Measurements from ENCODE around the gene MYH7. TPM values are rescaled to one million over a fixed set of nuclear protein-coding genes. Genes with fewer than 3 reads are reported as not detected.
A peak's percentile ranks its signal among the peaks of the same experiment; 100 is the strongest.

The MYH7 gene
- polyA plus RNA-seq, 1 donor (not counting 4 experiments of a cell fraction or from before 2014, with no cell fraction given) = not detected

DNA sequence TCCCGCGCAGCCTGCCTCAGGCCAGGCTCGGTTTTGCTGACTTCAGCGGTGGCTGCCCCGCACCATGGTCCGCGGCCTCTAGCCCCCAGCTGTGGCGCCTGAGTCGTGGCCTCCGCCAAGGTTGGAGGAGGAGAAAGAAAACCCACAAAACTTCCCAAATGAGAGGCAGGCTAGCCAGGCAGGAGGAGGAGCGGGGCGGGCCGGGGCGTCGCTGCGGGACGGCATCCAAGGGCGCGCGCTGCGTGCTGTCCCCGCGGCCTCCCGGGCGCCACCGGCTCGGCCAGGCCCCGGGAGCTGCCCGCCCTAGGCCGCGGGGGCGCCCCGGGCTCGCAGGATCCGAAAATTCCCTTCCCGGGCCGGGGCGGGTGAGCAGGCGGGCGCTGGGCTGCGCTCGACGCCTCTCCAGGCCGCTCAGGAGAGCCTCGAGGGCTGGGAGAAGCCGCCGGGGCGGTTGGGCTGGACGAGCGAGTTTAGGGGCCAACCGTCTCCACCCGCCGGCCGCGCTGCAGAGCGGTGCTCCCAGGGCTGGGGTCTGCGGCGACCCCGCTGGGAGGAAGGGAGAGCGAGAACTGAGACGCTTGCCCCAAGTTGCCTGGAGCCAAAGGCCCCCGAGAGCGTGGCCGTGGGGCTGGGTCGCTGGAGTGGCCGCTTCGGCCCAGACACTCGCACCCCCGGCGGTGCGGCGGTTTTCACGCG is 70.3 kb downstream of the MYH7 start, which contains the start of gene EFS:
Gene EFS, minus strand, starts transcription at position 137 of the 696 bp plus-strand sequence. CDS start 147 bp downstream, outside the sequence.
- peak within 1 kb of the TSS; percentile 68 for H3K9ac ChIP-seq (ENCODE audit: control insufficient read depth, extremely low read depth, insufficient read depth, low read length)
- H3K4me1 ChIP-seq (ENCODE audit: control insufficient read depth, extremely low read depth, insufficient read depth, low read length) = peaks cover 21% of the 10 kb centered on the region
- no peak for TF ChIP-seq EZH2 (IDR thresholded peaks at IDR 0.05; ENCODE audit: low read length)
- TF ChIP-seq, protein P1, sequence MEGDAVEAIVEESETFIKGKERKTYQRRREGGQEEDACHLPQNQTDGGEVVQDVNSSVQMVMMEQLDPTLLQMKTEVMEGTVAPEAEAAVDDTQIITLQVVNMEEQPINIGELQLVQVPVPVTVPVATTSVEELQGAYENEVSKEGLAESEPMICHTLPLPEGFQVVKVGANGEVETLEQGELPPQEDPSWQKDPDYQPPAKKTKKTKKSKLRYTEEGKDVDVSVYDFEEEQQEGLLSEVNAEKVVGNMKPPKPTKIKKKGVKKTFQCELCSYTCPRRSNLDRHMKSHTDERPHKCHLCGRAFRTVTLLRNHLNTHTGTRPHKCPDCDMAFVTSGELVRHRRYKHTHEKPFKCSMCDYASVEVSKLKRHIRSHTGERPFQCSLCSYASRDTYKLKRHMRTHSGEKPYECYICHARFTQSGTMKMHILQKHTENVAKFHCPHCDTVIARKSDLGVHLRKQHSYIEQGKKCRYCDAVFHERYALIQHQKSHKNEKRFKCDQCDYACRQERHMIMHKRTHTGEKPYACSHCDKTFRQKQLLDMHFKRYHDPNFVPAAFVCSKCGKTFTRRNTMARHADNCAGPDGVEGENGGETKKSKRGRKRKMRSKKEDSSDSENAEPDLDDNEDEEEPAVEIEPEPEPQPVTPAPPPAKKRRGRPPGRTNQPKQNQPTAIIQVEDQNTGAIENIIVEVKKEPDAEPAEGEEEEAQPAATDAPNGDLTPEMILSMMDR (optimal IDR thresholded peaks at IDR 0.05 in 1 of 3, IDR thresholded peaks at IDR 0.05 in 1 of 3, conservative IDR thresholded peaks at IDR 0.05 in 1 of 3; ENCODE audit: extremely low read depth in 1 of 3, insufficient read depth in 2 of 3, low read length in 3 of 3) = no peak
- no peak for DNase-seq (ENCODE audit: low read depth, low spot score)
- no peaks in the 10 kb centered on the region for H3K79me2 ChIP-seq (ENCODE audit: control insufficient read depth, insufficient read depth, low read length)
- H3K27me3 ChIP-seq (ENCODE audit: control insufficient read depth, extremely low read depth, insufficient read depth, low read length) = no peaks in the 10 kb centered on the region
- H3K27ac ChIP-seq (ENCODE audit: control insufficient read depth, insufficient read depth, low read length) = peak within 1 kb of the TSS; percentile 39
- H2AFZ ChIP-seq (ENCODE audit: control insufficient read depth, low read length) = peak within 1 kb of the TSS; percentile 75
- H4K20me1 ChIP-seq (ENCODE audit: control insufficient read depth, extremely low read depth, insufficient read depth, low read length) = no peaks in the 10 kb centered on the region
- FAIRE-seq = no peak
- no peaks in the 10 kb centered on the region for H3K9me1 ChIP-seq (ENCODE audit: control insufficient read depth, extremely low read depth, insufficient read depth, low read length)
- H3K4me2 ChIP-seq (ENCODE audit: control insufficient read depth, extremely low read depth, insufficient read depth, low read depth, low read length) = peak within 1 kb of the TSS; percentile 75
- peak within 1 kb of the TSS; percentile 32 to 60 (median 54) for H3K4me3 ChIP-seq (ENCODE audit: control insufficient read depth in 2 of 3, extremely low read depth in 1 of 3, insufficient read depth in 2 of 3, low read depth in 1 of 3, low read length in 3 of 3)
- no peaks in the 10 kb centered on the region for H3K9me3 ChIP-seq (ENCODE audit: control insufficient read depth, low read depth, low read length)
- H3K36me3 ChIP-seq (ENCODE audit: control insufficient read depth in 2 of 2, extremely low read depth in 1 of 2, insufficient read depth in 2 of 2, low read length in 2 of 2) = no peaks in the 10 kb centered on the region
- dilution Hi-C loops (cut with MboI; ENCODE audit: extremely low pct_ligation_motif_present, low sequenced_read_pairs) = no loop called here

DNA sequence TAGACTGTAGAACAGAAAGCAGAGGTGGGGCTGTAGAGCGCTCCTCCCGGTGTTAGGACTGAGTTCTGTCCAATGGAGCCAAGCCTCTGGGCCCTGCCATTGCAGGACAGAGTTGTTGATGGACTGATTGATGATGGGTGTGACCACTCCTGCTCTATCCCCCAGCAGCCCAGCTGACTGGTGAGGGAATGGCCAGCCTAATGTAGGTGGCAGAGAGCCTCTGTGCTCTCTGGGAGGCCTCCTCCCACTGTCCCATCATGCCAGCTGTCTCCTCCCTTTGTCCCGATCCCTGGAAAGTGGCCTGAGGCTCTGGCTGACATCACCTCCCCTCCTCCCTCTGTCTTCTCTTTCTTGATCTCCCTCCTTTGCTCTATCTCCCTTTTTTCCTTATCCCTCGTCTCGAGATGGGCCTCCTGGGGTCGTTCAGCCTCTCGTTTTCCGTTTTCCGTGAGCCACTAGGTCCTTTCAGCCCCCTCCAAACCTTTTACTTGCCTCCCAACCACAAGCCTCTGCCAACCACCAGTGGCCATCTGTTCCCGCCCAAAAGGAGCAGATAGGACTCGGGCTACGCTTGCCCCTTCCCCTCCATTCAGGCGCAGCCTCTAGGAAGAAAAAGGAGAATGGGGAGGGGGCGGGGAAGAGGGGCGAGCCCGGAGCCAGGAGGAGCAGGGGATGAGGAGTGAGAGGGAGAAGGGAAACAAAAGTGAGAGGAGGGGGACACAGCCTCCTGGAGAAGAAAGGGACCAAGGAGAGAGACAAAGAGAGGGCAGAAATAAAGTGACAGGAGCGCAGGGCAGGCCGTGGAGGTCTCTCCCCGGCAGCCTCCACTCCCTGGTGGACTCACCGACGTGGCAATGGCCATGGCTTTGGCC is 71.1 kb downstream of the MYH7 start:
- H3K4me1 ChIP-seq (ENCODE audit: control insufficient read depth, extremely low read depth, insufficient read depth, low read length) = peaks cover 21% of the 10 kb centered on the region
- dilution Hi-C loops (cut with MboI; ENCODE audit: extremely low pct_ligation_motif_present, low sequenced_read_pairs) = no loop called here

More for the DNA sequence above, 71.1 kb downstream of the MYH7 start:
- FAIRE-seq (no peak), DNase-seq (ENCODE audit: low read depth, low spot score) (no peak)
- no peaks in the 10 kb centered on the region for H3K9me1 ChIP-seq (ENCODE audit: control insufficient read depth, extremely low read depth, insufficient read depth, low read length)
- peak overlapping the region; percentile 68 for H3K9ac ChIP-seq (ENCODE audit: control insufficient read depth, extremely low read depth, insufficient read depth, low read length)
- H2AFZ ChIP-seq (ENCODE audit: control insufficient read depth, low read length) = peak overlapping the region; percentile 73
- TF ChIP-seq, protein P1 (optimal IDR thresholded peaks at IDR 0.05 in 1 of 3, IDR thresholded peaks at IDR 0.05 in 1 of 3, conservative IDR thresholded peaks at IDR 0.05 in 1 of 3; ENCODE audit: extremely low read depth in 1 of 3, insufficient read depth in 2 of 3, low read length in 3 of 3) = no peak
- TF ChIP-seq EZH2 (IDR thresholded peaks at IDR 0.05; ENCODE audit: low read length) = no peak
- H3K79me2 ChIP-seq (ENCODE audit: control insufficient read depth, insufficient read depth, low read length) = no peaks in the 10 kb centered on the region
- H3K4me2 ChIP-seq (ENCODE audit: control insufficient read depth, extremely low read depth, insufficient read depth, low read depth, low read length) = peak overlapping the region; percentile 75
- H4K20me1 ChIP-seq (ENCODE audit: control insufficient read depth, extremely low read depth, insufficient read depth, low read length) = no peaks in the 10 kb centered on the region
- no peak overlapping the region for H3K27ac ChIP-seq (ENCODE audit: control insufficient read depth, insufficient read depth, low read length)
- H3K4me3 ChIP-seq (ENCODE audit: control insufficient read depth in 2 of 3, extremely low read depth in 1 of 3, insufficient read depth in 2 of 3, low read depth in 1 of 3, low read length in 3 of 3) = peak overlapping the region in 2 of 3 experiments; percentile 32 to 54
- H3K9me3 ChIP-seq (ENCODE audit: control insufficient read depth, low read depth, low read length) = no peaks in the 10 kb centered on the region
- no peaks in the 10 kb centered on the region for H3K36me3 ChIP-seq (ENCODE audit: control insufficient read depth in 2 of 2, extremely low read depth in 1 of 2, insufficient read depth in 2 of 2, low read length in 2 of 2)
- H3K27me3 ChIP-seq (ENCODE audit: control insufficient read depth, extremely low read depth, insufficient read depth, low read length) = no peaks in the 10 kb centered on the region

Small RNA genes lying within 50 kb of the gene (small RNA-seq; reads per million reads assigned to genes)
- gene MIR208A (ENCODE audit: insufficient read length in 3 of 3, low read depth in 3 of 3, low replicate concordance in 1 of 3) (0 reads per million in 3 experiments), gene MIR208B (ENCODE audit: insufficient read length in 3 of 3, low read depth in 3 of 3, low replicate concordance in 1 of 3) (0 to 0.25 (median 0) reads per million in 3 experiments)

Other genes starting within 250 kb of the MYH7 start
- gene RNF212B, start 197.7 kb downstream of the MYH7 start, polyA plus RNA-seq = not detected in 3 replicates
- 31.9 to 39.1 TPM (median 34.1 TPM) in 3 replicates for gene HOMEZ, start 149.5 kb downstream of the MYH7 start, polyA plus RNA-seq
- gene PPP1R3E, start 132.8 kb downstream of the MYH7 start, polyA plus RNA-seq = 1.6 to 2.5 TPM (median 1.9 TPM) in 3 replicates
- 24.0 to 45.7 TPM (median 33.9 TPM) in 3 replicates for gene BCL2L2, start 128.8 kb downstream of the MYH7 start, polyA plus RNA-seq
- gene PABPN1, start 114.2 kb downstream of the MYH7 start, polyA plus RNA-seq = 168 to 185 TPM (median 173 TPM) in 3 replicates
- gene SLC22A17, start 82.8 kb downstream of the MYH7 start, polyA plus RNA-seq = 0.76 to 2.1 TPM (median 1.2 TPM) in 3 replicates
- gene EFS, start 70.5 kb downstream of the MYH7 start, polyA plus RNA-seq = 1.4 to 2.1 TPM (median 1.7 TPM) in 3 replicates
- not detected in 3 replicates for gene IL25, start 62.9 kb downstream of the MYH7 start, polyA plus RNA-seq
- gene CMTM5, start 58.6 kb downstream of the MYH7 start, polyA plus RNA-seq = not detected in 3 replicates
- gene MYH6, start 27.4 kb downstream of the MYH7 start, polyA plus RNA-seq = not detected in 3 replicates
- gene NGDN, start 34.0 kb upstream of the MYH7 start, polyA plus RNA-seq = 42.3 to 58.7 TPM (median 50.6 TPM) in 3 replicates
- gene ZFHX2, start 116.1 kb upstream of the MYH7 start, polyA plus RNA-seq = 0.08 to 0.22 TPM (median 0.18 TPM) in 3 replicates
- 3.2 to 4.3 TPM (median 4.3 TPM) in 3 replicates for gene THTPA, start 120.6 kb upstream of the MYH7 start, polyA plus RNA-seq
- gene AP1G2, start 132.1 kb upstream of the MYH7 start, polyA plus RNA-seq = 119 to 230 TPM (median 128 TPM) in 3 replicates
- gene JPH4, start 143.1 kb upstream of the MYH7 start, polyA plus RNA-seq = 0.01 to 0.04 TPM (median 0.03 TPM) in 3 replicates
- gene DHRS2, start 200.7 kb upstream of the MYH7 start, polyA plus RNA-seq = 0.14 to 0.26 TPM (median 0.20 TPM) in 3 replicates